ENCODE measurements around the gene WFDC10B. TPM values are rescaled to one million over a fixed set of nuclear protein-coding genes. Genes with fewer than 3 reads are reported as not detected.
"Not testable (repeated sequence)": the region's sequence is repeated elsewhere in the genome, so short reads cannot be mapped to it uniquely, and the experiment has no call there.

Gene WFDC10B
- total and polyA plus RNA-seq, 4 donors, result 1.5 to 2.0 (median 2.0) TPM; not detected in 1

DNA sequence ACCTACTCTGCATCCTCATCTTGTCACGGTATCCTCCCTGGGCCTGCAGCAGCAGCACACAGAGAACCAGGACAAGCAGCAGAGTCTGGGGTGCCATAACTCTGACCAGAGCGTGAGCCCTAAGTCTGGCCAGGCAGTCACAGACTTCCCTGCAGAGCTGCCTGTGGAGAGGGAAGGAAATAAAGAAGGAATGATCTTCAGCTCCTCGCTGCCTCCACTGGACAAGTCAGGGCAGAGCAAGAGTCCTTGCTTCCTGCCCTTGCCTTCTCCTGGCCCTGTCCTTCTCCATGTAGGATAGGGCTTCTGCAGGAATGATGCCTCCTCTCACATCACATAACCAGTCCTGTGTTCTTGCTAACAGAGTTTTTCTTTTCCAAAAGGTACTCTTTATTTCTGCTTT, 18.9 kb downstream of the WFDC10B start:
- Histone ChIP-seq H3K27ac (ENCODE audit: low read depth in 1 of 2, low read length in 1 of 2) (no peak overlapping the region), H3K36me3 (ENCODE audit: control insufficient read depth in 4 of 4, insufficient read depth in 4 of 4, low read length in 4 of 4) (no peaks in the 10 kb centered on the region), H3K4me3 (no peak overlapping the region), H3K4me1 (ENCODE audit: control insufficient read depth in 5 of 5, insufficient read depth in 5 of 5, low read length in 5 of 5) (no peaks in the 10 kb centered on the region), H3K9me3 (ENCODE audit: control insufficient read depth in 4 of 4, insufficient read depth in 3 of 4, low read length in 3 of 4) (no peaks in the 10 kb centered on the region), H3K9ac (ENCODE audit: insufficient read depth in 1 of 2, low read length in 2 of 2) (no peak overlapping the region), H3K27me3 (ENCODE audit: control insufficient read depth in 3 of 3, insufficient read depth in 3 of 3, low read length in 2 of 3) (no peaks in the 10 kb centered on the region)
- ATAC-seq (ENCODE audit: insufficient read depth, low FRiP score) (no peak), DNase-seq (peak in 1 of 3 donors; percentile 1)
- 66% methylated on average over 3 of the region's 3 CpGs for WGBS, 2 donors
- TF ChIP-seq, protein P1, sequence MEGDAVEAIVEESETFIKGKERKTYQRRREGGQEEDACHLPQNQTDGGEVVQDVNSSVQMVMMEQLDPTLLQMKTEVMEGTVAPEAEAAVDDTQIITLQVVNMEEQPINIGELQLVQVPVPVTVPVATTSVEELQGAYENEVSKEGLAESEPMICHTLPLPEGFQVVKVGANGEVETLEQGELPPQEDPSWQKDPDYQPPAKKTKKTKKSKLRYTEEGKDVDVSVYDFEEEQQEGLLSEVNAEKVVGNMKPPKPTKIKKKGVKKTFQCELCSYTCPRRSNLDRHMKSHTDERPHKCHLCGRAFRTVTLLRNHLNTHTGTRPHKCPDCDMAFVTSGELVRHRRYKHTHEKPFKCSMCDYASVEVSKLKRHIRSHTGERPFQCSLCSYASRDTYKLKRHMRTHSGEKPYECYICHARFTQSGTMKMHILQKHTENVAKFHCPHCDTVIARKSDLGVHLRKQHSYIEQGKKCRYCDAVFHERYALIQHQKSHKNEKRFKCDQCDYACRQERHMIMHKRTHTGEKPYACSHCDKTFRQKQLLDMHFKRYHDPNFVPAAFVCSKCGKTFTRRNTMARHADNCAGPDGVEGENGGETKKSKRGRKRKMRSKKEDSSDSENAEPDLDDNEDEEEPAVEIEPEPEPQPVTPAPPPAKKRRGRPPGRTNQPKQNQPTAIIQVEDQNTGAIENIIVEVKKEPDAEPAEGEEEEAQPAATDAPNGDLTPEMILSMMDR (IDR thresholded peaks at IDR 0.05; ENCODE audit: control extremely low read depth, extremely low read depth), result no peak

DNA sequence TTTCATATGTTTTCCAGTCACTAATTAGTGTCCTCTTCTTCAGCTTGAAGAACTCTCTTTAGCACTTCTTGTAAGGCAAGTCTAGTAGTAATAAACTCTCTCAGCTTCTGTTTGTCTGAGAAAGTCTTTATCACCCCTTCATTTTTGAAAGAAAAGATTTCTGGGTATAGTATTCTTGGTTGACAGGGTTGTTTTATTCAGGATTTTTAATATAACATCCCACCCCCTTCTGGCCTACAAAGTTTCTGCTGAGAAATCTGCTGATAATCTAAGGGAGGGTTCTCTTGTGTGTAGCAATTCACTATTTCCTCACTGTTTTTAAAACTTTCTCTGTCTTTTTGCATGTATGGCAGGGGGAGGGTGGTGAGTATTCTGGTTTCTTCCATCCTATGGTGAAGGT, 25.2 kb downstream of the WFDC10B start:
- no peak for ATAC-seq (ENCODE audit: insufficient read depth, low FRiP score)
- H3K9ac ChIP-seq (ENCODE audit: insufficient read depth in 1 of 2, low read length in 2 of 2), result no peak overlapping the region
- TF ChIP-seq, protein P1 (IDR thresholded peaks at IDR 0.05; ENCODE audit: control extremely low read depth, extremely low read depth), result no peak
- no peak overlapping the region for H3K4me3 ChIP-seq
- H3K9me3 ChIP-seq (ENCODE audit: control insufficient read depth in 4 of 4, insufficient read depth in 3 of 4, low read length in 3 of 4), result peaks cover 0 to 16% (median 6%) of the 10 kb centered on the region in 4 donors
- no peaks in the 10 kb centered on the region for H3K36me3 ChIP-seq (ENCODE audit: control insufficient read depth in 4 of 4, insufficient read depth in 4 of 4, low read length in 4 of 4)
- H3K27ac ChIP-seq (ENCODE audit: low read depth in 1 of 2, low read length in 1 of 2), result no peak overlapping the region
- no peak for DNase-seq
- no peaks in the 10 kb centered on the region for H3K4me1 ChIP-seq (ENCODE audit: control insufficient read depth in 5 of 5, insufficient read depth in 5 of 5, low read length in 5 of 5)
- H3K27me3 ChIP-seq (ENCODE audit: control insufficient read depth in 3 of 3, insufficient read depth in 3 of 3, low read length in 2 of 3), result no peaks in the 10 kb centered on the region

DNA sequence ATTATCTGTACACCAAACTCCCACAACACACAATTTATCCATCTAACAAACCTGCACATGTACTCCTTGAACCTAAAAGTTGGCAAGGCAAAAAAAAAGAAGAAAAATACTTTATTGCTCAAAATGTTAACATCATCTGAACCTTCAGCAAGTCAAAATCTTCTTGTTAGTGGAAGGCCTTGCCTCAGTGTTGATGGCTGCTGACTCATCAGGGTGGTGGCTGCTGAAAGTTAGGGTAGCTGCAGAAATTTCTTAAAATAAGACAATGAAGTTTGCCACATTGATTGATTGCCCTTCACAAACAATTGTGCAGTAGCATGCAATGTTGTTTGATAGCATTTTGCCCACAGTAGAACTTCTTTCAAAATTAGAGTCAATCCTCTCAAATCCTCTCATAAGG, 32.1 kb downstream of the WFDC10B start:
- Histone ChIP-seq H3K9me3 (ENCODE audit: control insufficient read depth in 4 of 4, insufficient read depth in 3 of 4, low read length in 3 of 4) (no peaks in the 10 kb centered on the region), H3K27me3 (ENCODE audit: control insufficient read depth in 3 of 3, insufficient read depth in 3 of 3, low read length in 2 of 3) (no peaks in the 10 kb centered on the region), H3K27ac (ENCODE audit: low read depth in 1 of 2, low read length in 1 of 2) (no peak overlapping the region), H3K4me3 (no peak overlapping the region), H3K4me1 (ENCODE audit: control insufficient read depth in 5 of 5, insufficient read depth in 5 of 5, low read length in 5 of 5) (no peaks in the 10 kb centered on the region), H3K9ac (ENCODE audit: insufficient read depth in 1 of 2, low read length in 2 of 2) (no peak overlapping the region), H3K36me3 (ENCODE audit: control insufficient read depth in 4 of 4, insufficient read depth in 4 of 4, low read length in 4 of 4) (no peaks in the 10 kb centered on the region)
- TF ChIP-seq, protein P1 (IDR thresholded peaks at IDR 0.05; ENCODE audit: control extremely low read depth, extremely low read depth), result no peak
- DNase-seq, result no peak
- no peak for ATAC-seq (ENCODE audit: insufficient read depth, low FRiP score)

DNA sequence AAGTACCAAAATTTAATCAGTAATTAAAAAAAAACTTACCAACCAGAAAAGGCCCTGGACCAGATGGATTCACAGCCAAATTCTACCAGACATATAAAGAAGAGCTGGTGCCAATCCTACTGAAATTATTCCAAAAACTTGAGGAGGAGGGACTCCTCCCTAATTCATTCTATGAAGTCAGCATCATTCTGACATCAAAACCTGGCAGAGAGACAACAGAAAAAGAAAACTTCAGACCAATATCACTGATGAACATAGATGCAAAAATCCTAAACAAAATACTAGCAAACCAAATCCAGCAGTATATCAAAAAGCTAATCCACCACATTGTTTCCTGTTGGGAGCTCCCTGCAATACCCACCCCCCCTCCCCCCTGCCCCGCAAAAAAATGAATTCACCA, 34.7 kb downstream of the WFDC10B start, which contains the start of gene WFDC11:
TSS of gene WFDC11 (minus strand) at position 101 of the 400 bp plus-strand sequence. CDS start 19,639 bp downstream, outside the sequence.
- Histone ChIP-seq H3K27ac (ENCODE audit: low read depth in 1 of 2, low read length in 1 of 2) (no peak within 1 kb of the TSS), H3K4me3 (no peak within 1 kb of the TSS), H3K27me3 (ENCODE audit: control insufficient read depth in 3 of 3, insufficient read depth in 3 of 3, low read length in 2 of 3) (no peaks in the 10 kb centered on the region), H3K36me3 (ENCODE audit: control insufficient read depth in 4 of 4, insufficient read depth in 4 of 4, low read length in 4 of 4) (no peaks in the 10 kb centered on the region), H3K4me1 (ENCODE audit: control insufficient read depth in 5 of 5, insufficient read depth in 5 of 5, low read length in 5 of 5) (no peaks in the 10 kb centered on the region), H3K9ac (ENCODE audit: insufficient read depth in 1 of 2, low read length in 2 of 2) (no peak within 1 kb of the TSS), H3K9me3 (ENCODE audit: control insufficient read depth in 4 of 4, insufficient read depth in 3 of 4, low read length in 3 of 4) (no peaks in the 10 kb centered on the region)
- WGBS, 2 donors, result 79 to 86% methylated on average over 1 of the region's 1 CpG
- TF ChIP-seq, protein P1 (IDR thresholded peaks at IDR 0.05; ENCODE audit: control extremely low read depth, extremely low read depth), result no peak
- no peak for ATAC-seq (ENCODE audit: insufficient read depth, low FRiP score)
- no peak for DNase-seq

DNA sequence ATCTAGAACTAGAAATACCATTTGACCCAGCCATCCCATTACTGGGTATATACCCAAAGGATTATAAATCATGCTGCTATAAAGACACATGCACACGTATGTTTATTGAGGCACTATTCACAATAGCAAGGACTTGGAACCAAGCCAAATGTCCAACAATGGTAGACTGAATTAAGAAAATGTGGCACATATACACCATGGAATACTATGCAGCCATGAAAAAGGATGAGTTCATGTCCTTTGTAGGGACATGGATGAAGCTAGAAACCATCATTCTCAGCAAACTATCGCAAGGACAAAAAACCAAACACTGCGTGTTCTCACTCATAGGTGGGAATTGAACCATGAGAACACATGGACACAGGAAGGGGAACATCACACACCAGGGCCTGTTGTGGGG, 47.8 kb downstream of the WFDC10B start:
- DNase-seq; H3K9me3 ChIP-seq (ENCODE audit: control insufficient read depth in 4 of 4, insufficient read depth in 3 of 4, low read length in 3 of 4); ATAC-seq (ENCODE audit: insufficient read depth, low FRiP score); H3K4me3 ChIP-seq; H3K27ac ChIP-seq (ENCODE audit: low read depth in 1 of 2, low read length in 1 of 2); H3K4me1 ChIP-seq (ENCODE audit: control insufficient read depth in 5 of 5, insufficient read depth in 5 of 5, low read length in 5 of 5); H3K27me3 ChIP-seq (ENCODE audit: control insufficient read depth in 3 of 3, insufficient read depth in 3 of 3, low read length in 2 of 3); H3K36me3 ChIP-seq (ENCODE audit: control insufficient read depth in 4 of 4, insufficient read depth in 4 of 4, low read length in 4 of 4); H3K9ac ChIP-seq (ENCODE audit: insufficient read depth in 1 of 2, low read length in 2 of 2): not testable (repeated sequence)
- 86 to 95% methylated on average over 3 of the region's 3 CpGs for WGBS, 2 donors

DNA sequence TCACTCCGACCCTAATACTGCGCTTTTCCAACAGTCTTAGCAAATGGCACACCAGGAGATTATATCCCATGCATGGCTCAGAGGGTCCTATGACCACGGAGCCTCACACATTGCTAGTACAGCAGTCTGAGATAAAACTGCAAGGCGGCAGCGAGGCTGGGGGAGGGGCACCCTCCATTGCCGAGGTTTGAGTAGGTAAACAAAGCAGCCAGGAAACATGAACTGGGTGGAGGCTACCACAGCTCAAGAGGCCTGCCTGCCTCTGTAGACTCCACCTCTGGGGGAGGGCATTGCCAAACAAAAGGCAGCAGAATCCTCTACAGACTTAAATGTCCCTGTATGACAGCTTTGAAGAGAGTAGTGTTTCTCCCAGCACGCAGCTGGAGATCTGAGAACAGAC, 53.1 kb downstream of the WFDC10B start:
- not testable (repeated sequence) for DNase-seq; H3K27me3 ChIP-seq (ENCODE audit: control insufficient read depth in 3 of 3, insufficient read depth in 3 of 3, low read length in 2 of 3); H3K9me3 ChIP-seq (ENCODE audit: control insufficient read depth in 4 of 4, insufficient read depth in 3 of 4, low read length in 3 of 4); H3K4me3 ChIP-seq; H3K36me3 ChIP-seq (ENCODE audit: control insufficient read depth in 4 of 4, insufficient read depth in 4 of 4, low read length in 4 of 4); ATAC-seq (ENCODE audit: insufficient read depth, low FRiP score); H3K4me1 ChIP-seq (ENCODE audit: control insufficient read depth in 5 of 5, insufficient read depth in 5 of 5, low read length in 5 of 5); H3K9ac ChIP-seq (ENCODE audit: insufficient read depth in 1 of 2, low read length in 2 of 2); H3K27ac ChIP-seq (ENCODE audit: low read depth in 1 of 2, low read length in 1 of 2)
- WGBS, 2 donors, result 72 to 76% methylated on average over 7 of the region's 7 CpGs
